GM23248 (cell line): ENCODE results near the gene DENND6A. TPM values are rescaled to one million over a fixed set of nuclear protein-coding genes. Genes with fewer than 3 reads are reported as not detected.

Source experiments
- DNase-seq: peaks from one replicate; pipeline ENCODE4 v3.0.0-alpha.2; 2015
- H2AFZ ChIP-seq: fragments of 200-600 bp; sonication (generic); 2 replicates; pipeline ENCODE4 v1.6.1; 2016; ENCODE audit warnings: antibody characterized with exemption
- H3F3A ChIP-seq: fragments of 200-600 bp; sonication (generic); 2 replicates; pipeline ENCODE4 v1.6.1; 2016; ENCODE audit warnings: mild to moderate bottlenecking, antibody characterized with exemption, mixed run types; ENCODE audit not compliant: insufficient read depth
- H3K27ac ChIP-seq: fragments of 200-600 bp; sonication (generic); 2 replicates; pipeline ENCODE4 v1.5.1; 2016; ENCODE audit warnings: mild to moderate bottlenecking
- H3K27me3 ChIP-seq: fragments of 200-600 bp; sonication (generic); replicated peaks from 2 replicates; pipeline ENCODE4 v1.6.1; 2016; ENCODE audit warnings: mild to moderate bottlenecking; ENCODE audit not compliant: insufficient read depth
- H3K36me3 ChIP-seq: fragments of 200-600 bp; sonication (generic); 2 replicates; pipeline ENCODE4 v1.6.1; 2016; ENCODE audit warnings: low read depth, mild to moderate bottlenecking
- H3K4me1 ChIP-seq: fragments of 200-600 bp; sonication (generic); 2 replicates; pipeline ENCODE4 v1.6.1; 2016; ENCODE audit warnings: mild to moderate bottlenecking; ENCODE audit not compliant: insufficient read depth
- H3K4me2 ChIP-seq: fragments of 200-600 bp; sonication (generic); one replicate; pipeline ENCODE4 v1.6.1; 2016; ENCODE audit warnings: mild to moderate bottlenecking; ENCODE audit not compliant: unreplicated experiment
- H3K4me3 ChIP-seq: fragments of 200-600 bp; sonication (generic); 2 replicates; pipeline ENCODE4 v1.5.1; 2016; ENCODE audit warnings: mild to moderate bottlenecking
- H3K79me2 ChIP-seq: fragments of 200-600 bp; sonication (generic); 2 replicates; pipeline ENCODE4 v1.6.1; 2016; ENCODE audit warnings: mild to moderate bottlenecking; ENCODE audit not compliant: insufficient read depth
- H3K9ac ChIP-seq: fragments of 200-600 bp; sonication (generic); 2 replicates; pipeline ENCODE4 v1.6.1; 2016; ENCODE audit warnings: mild to moderate bottlenecking
- H3K9me2 ChIP-seq: fragments of 200-600 bp; sonication (generic); 2 replicates; pipeline ENCODE4 v1.6.1; 2016; ENCODE audit warnings: mixed run types, mild to moderate bottlenecking, moderate library complexity; ENCODE audit not compliant: insufficient read depth
- H3K9me3 ChIP-seq: fragments of 200-600 bp; sonication (generic); one replicate; pipeline ENCODE4 v1.6.1; 2017; ENCODE audit warnings: low read depth
- H4K20me1 ChIP-seq: fragments of 200-600 bp; sonication (generic); 2 replicates; pipeline ENCODE4 v1.6.0; 2016; ENCODE audit not compliant: insufficient read depth
- EZH2 ChIP-seq: fragments of 200-600 bp; sonication (generic); IDR thresholded peaks from 2 replicates; pipeline ENCODE4 v1.6.1; 2018; ENCODE audit warnings: antibody characterized with exemption, mild to moderate bottlenecking; ENCODE audit not compliant: insufficient read depth, poor library complexity, severe bottlenecking
- EZH2phosphoT487 ChIP-seq: fragments of 200-600 bp; sonication (generic); IDR thresholded peaks from 2 replicates; pipeline ENCODE4 v1.6.1; 2018; ENCODE audit warnings: antibody characterized with exemption, moderate library complexity, mild to moderate bottlenecking, low read depth; ENCODE audit not compliant: insufficient read depth
- WGBS, 2 experiments: methylation state at CpG; one replicate each; pipeline ENCODE4 v1.1.6; 2015 to 2017; ENCODE audit warnings: low lambda C conversion rate in 2 of 2, low coverage in 1 of 2; ENCODE audit errors: missing lambda C conversion rate in 2 of 2; 5-methylcytosine and 5-hydroxymethylcytosine counted together
- in situ Hi-C: fragments of 300-500 bp; cut with MboI; formaldehyde crosslinking; loops from 2 replicates; pipeline ENCODE4 v1.15.0; 2020
- polyA plus RNA-seq: library from polyadenylated mRNA; unstranded; fragments of >200 nt; fragmentation: Nextera tagmentation; extraction: Ambion mirVana; gene quantifications from 2 replicates; pipeline ENCODE4 v1.2.1, GENCODE V29; 2016
- total RNA-seq: library from RNA; depleted of rRNA; stranded (reverse); fragments of >200 nt; shearing (Covaris generic); gene quantifications from 2 replicates; pipeline ENCODE4 v1.2.3, GENCODE V29; 2014

DENND6A gene
- total and polyA plus RNA-seq, 2 experiments from 2014 or later = 10.2 to 28.0 TPM

DNA sequence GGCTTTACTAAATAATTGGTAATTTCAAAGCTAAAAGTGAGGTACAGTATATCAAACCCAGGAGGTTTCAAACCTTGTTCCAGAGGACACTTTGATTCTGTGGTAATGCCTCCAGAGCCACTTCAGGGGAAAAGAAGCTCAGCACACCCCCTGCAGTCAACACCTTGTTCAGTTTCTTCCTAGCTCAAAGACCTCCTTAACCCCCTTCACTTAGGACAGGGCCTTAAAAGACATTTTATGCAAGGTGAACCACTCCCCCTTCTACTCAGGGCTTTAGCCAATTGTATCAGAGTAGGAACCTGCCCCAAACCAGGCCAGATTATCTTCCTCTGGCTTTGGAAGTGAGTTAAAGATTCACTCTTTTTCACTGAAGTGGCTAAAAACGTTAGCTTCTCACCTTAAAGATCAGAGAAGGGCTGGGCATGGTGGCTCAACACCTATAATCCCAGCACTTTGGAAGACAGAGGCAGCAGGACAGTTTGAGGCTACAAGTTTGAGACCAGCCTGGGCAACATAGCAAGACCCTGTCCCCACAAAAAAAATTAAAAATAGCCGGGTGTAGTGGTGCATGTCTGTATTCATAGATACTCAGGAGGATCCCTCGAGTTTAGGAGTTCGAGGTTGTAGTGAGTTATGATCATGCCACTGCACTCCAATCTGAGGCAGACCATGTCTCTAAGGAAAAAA is 3.4 kb downstream of the DENND6A start:
- no peaks in the 10 kb centered on the region for H3K36me3 ChIP-seq
- no peak overlapping the region for H3K9ac ChIP-seq
- peaks cover 76% of the 10 kb centered on the region for H3K79me2 ChIP-seq
- H4K20me1 ChIP-seq = 0 out of 2 replicates have a peak, but pooled peaks cover 6% of the 10 kb centered on the region
- 56 to 64% methylated on average over 4 of the region's 4 CpGs for WGBS, 2 experiments
- H3K27ac ChIP-seq = no peak overlapping the region
- H3K4me2 ChIP-seq = no peak overlapping the region
- H3K4me3 ChIP-seq = no peak overlapping the region
- in situ Hi-C loops = no loop called here
- H3K9me3 ChIP-seq = no peaks in the 10 kb centered on the region
- no peaks in the 10 kb centered on the region for H3K9me2 ChIP-seq
- peaks cover 13% of the 10 kb centered on the region; the same call in 1 of the 2 replicates for H3K4me1 ChIP-seq
- no peak for DNase-seq
- no peak overlapping the region for H2AFZ ChIP-seq
- peaks cover 10% of the 10 kb centered on the region; the same call in 1 of the 2 replicates for H3F3A ChIP-seq
- no peaks in the 10 kb centered on the region for H3K27me3 ChIP-seq
- TF ChIP-seq EZH2 (no peak), EZH2phosphoT487 (no peak)

DNA sequence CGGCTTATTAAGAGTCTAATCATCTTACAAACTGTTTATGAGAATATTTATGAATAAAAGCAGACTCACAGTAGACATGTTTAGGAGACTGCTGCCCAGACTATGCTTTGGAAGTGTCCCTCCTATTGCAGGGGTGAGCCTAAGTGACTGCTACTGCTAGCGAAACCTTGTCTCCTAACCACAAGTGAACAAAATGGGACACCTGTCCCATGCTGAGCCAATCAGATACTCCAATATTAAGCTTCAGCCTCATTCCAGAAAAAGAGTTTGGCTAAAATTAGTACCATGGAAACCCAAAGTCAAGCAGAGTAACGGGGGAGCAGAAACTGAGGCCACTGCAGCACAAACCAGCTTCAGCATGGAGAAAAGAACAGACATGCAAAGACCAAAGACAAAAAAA is 4.6 kb downstream of the DENND6A start:
- WGBS, 2 experiments = 74 to 79% methylated on average over 3 of the region's 3 CpGs
- Histone ChIP-seq H3K9me3 (no peaks in the 10 kb centered on the region), H3K36me3 (no peaks in the 10 kb centered on the region), H3K9ac (no peak overlapping the region), H3F3A (peaks cover 10% of the 10 kb centered on the region; the same call in 1 of the 2 replicates), H3K9me2 (no peaks in the 10 kb centered on the region), H3K79me2 (peaks cover 88% of the 10 kb centered on the region), H2AFZ (no peak overlapping the region), H4K20me1 (0 out of 2 replicates have a peak, but pooled peaks cover 6% of the 10 kb centered on the region), H3K4me2 (no peak overlapping the region), H3K4me3 (no peak overlapping the region), H3K27ac (no peak overlapping the region), H3K27me3 (no peaks in the 10 kb centered on the region), H3K4me1 (peaks cover 13% of the 10 kb centered on the region; the same call in 1 of the 2 replicates)
- no peak for DNase-seq
- in situ Hi-C loops = no loop called here
- TF ChIP-seq EZH2 = no peak

DNA sequence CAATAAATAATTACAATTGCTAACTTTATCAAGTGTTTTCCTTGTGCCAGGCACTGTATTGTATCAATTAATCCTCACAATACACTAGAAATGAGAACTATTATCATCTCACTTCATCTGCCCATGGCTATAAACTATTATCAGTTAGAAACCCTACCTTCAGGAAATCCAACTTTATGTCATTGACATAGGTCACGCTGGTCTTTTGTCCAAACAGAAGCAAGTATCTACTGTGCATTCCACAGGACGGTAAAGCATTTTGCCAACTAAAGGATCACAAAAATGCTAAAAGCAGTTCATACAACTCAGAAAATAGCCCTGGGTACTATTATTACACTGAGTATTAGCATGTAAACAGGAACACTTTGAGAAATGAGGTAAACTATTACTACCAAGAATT is 9.6 kb downstream of the DENND6A start:
- in situ Hi-C loops = no loop called here
- TF ChIP-seq EZH2 (no peak), EZH2phosphoT487 (no peak)

DNA sequence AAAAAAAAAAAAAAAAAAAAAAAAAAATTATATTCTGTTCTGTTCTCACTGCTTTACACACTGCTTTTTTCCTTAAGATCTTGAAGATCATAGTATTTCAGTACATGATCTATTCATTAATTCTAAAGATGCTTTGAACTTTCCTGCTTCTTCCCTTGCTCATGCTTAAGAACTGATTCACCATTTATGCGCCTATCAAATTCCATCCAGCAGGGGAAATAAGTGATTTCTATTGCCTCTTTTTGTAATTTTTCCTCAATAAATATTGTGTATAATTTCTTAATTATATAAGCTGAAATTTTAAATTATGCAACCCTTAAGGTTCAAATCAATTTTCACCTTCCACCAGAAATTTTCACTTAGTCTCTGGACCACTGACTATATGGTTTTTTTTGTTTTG is 10.6 kb downstream of the DENND6A start:
- 0 out of 2 replicates have a peak, but pooled peaks cover 7% of the 10 kb centered on the region for H3K36me3 ChIP-seq
- no peak overlapping the region for H3K9ac ChIP-seq
- H3K79me2 ChIP-seq = peaks cover 100% of the 10 kb centered on the region
- DNase-seq = peak; percentile 37
- no peaks in the 10 kb centered on the region for H3K9me2 ChIP-seq
- no peak overlapping the region for H3K4me3 ChIP-seq
- H4K20me1 ChIP-seq = peaks cover 4% of the 10 kb centered on the region; the same call in 1 of the 2 replicates
- H3K27ac ChIP-seq = no peak overlapping the region
- no peaks in the 10 kb centered on the region for H3K9me3 ChIP-seq
- H3F3A ChIP-seq = 0 out of 2 replicates have a peak, but pooled peaks cover 5% of the 10 kb centered on the region
- H2AFZ ChIP-seq = no peak overlapping the region
- TF ChIP-seq EZH2 = no peak
- TF ChIP-seq EZH2phosphoT487 = no peak
- no peak overlapping the region for H3K4me2 ChIP-seq
- H3K27me3 ChIP-seq = no peaks in the 10 kb centered on the region
- 44 to 67% methylated on average over 1 of the region's 1 CpG for WGBS, 2 experiments
- no peaks in the 10 kb centered on the region for H3K4me1 ChIP-seq
- in situ Hi-C loops = no loop called here

More for the DNA sequence above, 9.6 kb downstream of the DENND6A start:
- no peak overlapping the region for H2AFZ ChIP-seq
- H3K4me3 ChIP-seq = no peak overlapping the region
- DNase-seq = no peak
- WGBS, 2 experiments = 81 to 84% methylated on average over 2 of the region's 2 CpGs
- H3K79me2 ChIP-seq = peaks cover 100% of the 10 kb centered on the region
- H3K9ac ChIP-seq = no peak overlapping the region
- no peaks in the 10 kb centered on the region for H3K4me1 ChIP-seq
- H3K4me2 ChIP-seq = no peak overlapping the region
- peaks cover 4% of the 10 kb centered on the region; the same call in 1 of the 2 replicates for H4K20me1 ChIP-seq
- no peaks in the 10 kb centered on the region for H3K9me2 ChIP-seq
- no peaks in the 10 kb centered on the region for H3K9me3 ChIP-seq
- no peak overlapping the region for H3K27ac ChIP-seq
- H3K36me3 ChIP-seq = no peaks in the 10 kb centered on the region
- H3F3A ChIP-seq = 0 out of 2 replicates have a peak, but pooled peaks cover 5% of the 10 kb centered on the region
- H3K27me3 ChIP-seq = no peaks in the 10 kb centered on the region
